Muscle layer of duodenum (tissue), 2 donors: Measurements from ENCODE around the gene UBAP1L.

Source experiments
- H3K27ac ChIP-seq: one replicate; pipeline ENCODE4 v1.7.0; 2013; ENCODE audit warnings: mild to moderate bottlenecking, low read length
- H3K27me3 ChIP-seq: one replicate; pipeline ENCODE4 v1.7.0; 2013; ENCODE audit warnings: low read depth, mild to moderate bottlenecking, control low read depth, low read length
- H3K36me3 ChIP-seq, 2 donors: one replicate each; pipeline ENCODE4 v1.7.0; 2013; ENCODE audit warnings: low read length in 2 of 2, control low read depth in 1 of 2, mild to moderate bottlenecking in 1 of 2; ENCODE audit not compliant: insufficient read depth in 2 of 2, control insufficient read depth in 1 of 2
- H3K4me1 ChIP-seq, 2 donors: one replicate each; pipeline ENCODE4 v1.7.0; 2013; ENCODE audit warnings: low read length in 2 of 2, mild to moderate bottlenecking in 2 of 2, control low read depth in 1 of 2, moderate library complexity in 1 of 2; ENCODE audit not compliant: insufficient read depth in 2 of 2, control insufficient read depth in 1 of 2
- H3K4me3 ChIP-seq, 2 donors: one replicate each; pipeline ENCODE4 v1.7.0; 2013; ENCODE audit warnings: low read length in 2 of 2, low read depth in 1 of 2, mild to moderate bottlenecking in 1 of 2
- H3K9me3 ChIP-seq, 2 donors: one replicate each; pipeline ENCODE4 v1.7.0; 2013; ENCODE audit warnings: low read length in 2 of 2, control low read depth in 1 of 2, mild to moderate bottlenecking in 1 of 2; ENCODE audit not compliant: control insufficient read depth in 1 of 2
- donor health status: healthy.

UBAP1L gene

GRCh38 chr15:65069779-65070546 lies 45.0 kb downstream of the UBAP1L start:
- Histone ChIP-seq H3K4me1 (peaks cover 10 to 23% of the 10 kb centered on the region in 2 donors), H3K36me3 (no peaks in the 10 kb centered on the region), H3K27me3 (peaks cover 16% of the 10 kb centered on the region), H3K4me3 (no peak overlapping the region), H3K9me3 (no peaks in the 10 kb centered on the region), H3K27ac (peak overlapping the region; percentile 26)

DNA sequence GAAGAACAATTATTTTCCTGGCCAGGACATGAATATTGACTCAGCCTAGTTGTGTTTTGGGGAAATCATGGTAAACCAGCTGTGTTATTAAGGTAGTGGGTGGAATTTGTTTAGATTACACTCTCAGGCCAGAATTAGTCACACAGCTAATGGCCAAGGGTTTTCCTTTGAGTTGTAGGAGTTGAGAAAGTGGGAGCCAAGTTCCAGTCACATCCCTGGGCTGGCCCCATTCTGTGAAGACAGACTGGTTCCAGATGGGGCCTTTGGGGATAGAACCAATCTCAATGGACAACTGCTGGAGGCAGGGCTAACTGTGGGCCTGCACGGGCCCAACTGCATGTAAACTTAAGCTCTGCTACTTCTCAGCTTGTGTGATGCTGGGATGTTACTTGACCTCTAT lies 45.8 kb downstream of the UBAP1L start:
- Histone ChIP-seq H3K9me3 (no peaks in the 10 kb centered on the region), H3K27me3 (peaks cover 16% of the 10 kb centered on the region), H3K27ac (peak overlapping the region; percentile 67), H3K4me1 (peaks cover 10 to 23% of the 10 kb centered on the region in 2 donors), H3K4me3 (no peak overlapping the region), H3K36me3 (no peaks in the 10 kb centered on the region)

GRCh38 chr15:65068403-65068788 lies 46.6 kb downstream of the UBAP1L start:
- Histone ChIP-seq H3K9me3 (no peaks in the 10 kb centered on the region), H3K27ac (peak overlapping the region; percentile 67), H3K4me3 (peak overlapping the region; percentile 33 to 56), H3K4me1 (peaks cover 10 to 26% of the 10 kb centered on the region in 2 donors), H3K27me3 (peaks cover 16% of the 10 kb centered on the region), H3K36me3 (no peaks in the 10 kb centered on the region)

- H3K27ac ChIP-seq: peak within 1 kb of the TSS; percentile 85
- no peaks in the 10 kb centered on the region for H3K36me3 ChIP-seq
- no peaks in the 10 kb centered on the region for H3K9me3 ChIP-seq
- H3K27me3 ChIP-seq: peaks cover 16% of the 10 kb centered on the region
- H3K4me1 ChIP-seq: peaks cover 10 to 28% of the 10 kb centered on the region in 2 donors
- peak within 1 kb of the TSS; percentile 50 to 56 for H3K4me3 ChIP-seq
Measured at GRCh38 chr15:65067645-65068402, 47.2 kb downstream of the UBAP1L start, which contains the start of gene RASL12. Gene RASL12 (minus strand): TSS chr15:65067991. CDS start chr15:65067835, 156 bp downstream.

- Histone ChIP-seq H3K27ac (peak overlapping the region; percentile 85), H3K36me3 (no peaks in the 10 kb centered on the region), H3K4me3 (peak overlapping the region; percentile 50 to 56), H3K9me3 (no peaks in the 10 kb centered on the region), H3K27me3 (peaks cover 16% of the 10 kb centered on the region), H3K4me1 (peaks cover 10 to 28% of the 10 kb centered on the region in 2 donors)
Measured at GRCh38 chr15:65067317-65067644, 47.7 kb downstream of the UBAP1L start.

DNA sequence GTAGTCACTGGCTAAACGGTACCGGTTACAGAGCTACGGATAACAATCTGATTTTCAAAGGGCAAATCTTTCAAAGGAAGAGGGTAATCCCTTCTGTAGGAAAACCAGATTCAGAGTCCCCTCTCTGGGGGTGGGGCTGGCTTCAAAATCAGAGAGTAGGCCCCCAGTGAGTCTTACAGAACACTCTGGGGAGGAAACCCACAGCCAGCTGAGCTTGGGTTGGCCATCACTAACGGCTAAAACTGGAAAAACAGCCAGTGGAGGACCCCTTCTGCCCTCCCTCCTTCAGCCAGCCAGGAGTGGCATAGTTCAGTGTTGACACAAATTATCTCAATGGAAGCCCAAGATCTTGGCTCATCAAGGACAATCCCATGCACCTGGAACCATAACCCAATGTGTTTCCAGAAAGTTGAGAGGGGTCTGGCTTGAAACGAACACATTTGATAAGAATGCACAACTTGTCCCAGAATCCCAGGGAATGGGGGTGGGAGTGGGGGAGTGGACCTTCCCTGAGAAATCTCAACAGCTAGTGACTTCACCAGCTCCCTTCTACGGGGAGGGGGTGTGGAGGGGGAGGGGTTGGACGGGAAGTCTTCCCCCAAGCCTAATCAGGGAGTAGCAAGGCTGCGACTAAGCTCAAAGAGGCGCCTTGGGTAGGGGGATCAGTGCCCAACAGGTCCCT lies 48.2 kb downstream of the UBAP1L start:
- Histone ChIP-seq H3K36me3 (no peaks in the 10 kb centered on the region), H3K9me3 (no peaks in the 10 kb centered on the region), H3K4me1 (peaks cover 7 to 27% of the 10 kb centered on the region in 2 donors), H3K27me3 (peaks cover 16% of the 10 kb centered on the region), H3K27ac (peak overlapping the region; percentile 85), H3K4me3 (peak overlapping the region; percentile 50 to 56)

- Histone ChIP-seq H3K4me1 (peaks cover 4 to 21% of the 10 kb centered on the region in 2 donors), H3K27ac (peak overlapping the region; percentile 85), H3K4me3 (peak overlapping the region; percentile 50 to 56), H3K27me3 (peaks cover 16% of the 10 kb centered on the region), H3K9me3 (no peaks in the 10 kb centered on the region), H3K36me3 (no peaks in the 10 kb centered on the region)
Measured at GRCh38 chr15:65066001-65066634, 48.9 kb downstream of the UBAP1L start.

DNA sequence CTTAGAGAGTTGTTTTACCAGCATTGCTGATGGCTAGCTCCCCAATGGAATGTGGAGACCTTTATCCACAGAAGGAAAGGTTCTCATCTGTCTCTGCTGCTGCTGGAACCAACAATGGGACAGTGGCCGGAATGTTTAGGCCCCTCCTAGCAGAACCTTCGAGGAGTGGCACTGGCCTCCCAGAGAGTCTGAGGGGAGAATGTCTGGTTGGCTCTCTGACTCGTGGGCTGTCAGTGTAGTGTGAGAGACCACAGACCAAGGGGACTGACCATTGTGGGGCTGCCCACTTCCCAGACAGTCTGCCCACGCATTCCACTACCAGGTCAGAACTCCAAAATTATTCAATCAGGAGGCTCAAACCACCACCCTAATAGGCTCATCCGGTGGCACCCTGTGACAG lies 52.3 kb downstream of the UBAP1L start:
- H3K4me1 ChIP-seq: peaks cover 4 to 14% of the 10 kb centered on the region in 2 donors

GRCh38 chr15:65062061-65062460 lies 52.9 kb downstream of the UBAP1L start:
- Histone ChIP-seq H3K9me3 (no peaks in the 10 kb centered on the region), H3K4me3 (no peak overlapping the region), H3K27me3 (peaks cover 2% of the 10 kb centered on the region), H3K36me3 (no peaks in the 10 kb centered on the region), H3K27ac (no peak overlapping the region), H3K4me1 (peaks cover 4 to 14% of the 10 kb centered on the region in 2 donors)

More for the DNA sequence above, 52.3 kb downstream of the UBAP1L start:
- no peaks in the 10 kb centered on the region for H3K36me3 ChIP-seq
- H3K27me3 ChIP-seq: peaks cover 8% of the 10 kb centered on the region
- no peak overlapping the region for H3K4me3 ChIP-seq
- H3K9me3 ChIP-seq: no peaks in the 10 kb centered on the region
- no peak overlapping the region for H3K27ac ChIP-seq

DNA sequence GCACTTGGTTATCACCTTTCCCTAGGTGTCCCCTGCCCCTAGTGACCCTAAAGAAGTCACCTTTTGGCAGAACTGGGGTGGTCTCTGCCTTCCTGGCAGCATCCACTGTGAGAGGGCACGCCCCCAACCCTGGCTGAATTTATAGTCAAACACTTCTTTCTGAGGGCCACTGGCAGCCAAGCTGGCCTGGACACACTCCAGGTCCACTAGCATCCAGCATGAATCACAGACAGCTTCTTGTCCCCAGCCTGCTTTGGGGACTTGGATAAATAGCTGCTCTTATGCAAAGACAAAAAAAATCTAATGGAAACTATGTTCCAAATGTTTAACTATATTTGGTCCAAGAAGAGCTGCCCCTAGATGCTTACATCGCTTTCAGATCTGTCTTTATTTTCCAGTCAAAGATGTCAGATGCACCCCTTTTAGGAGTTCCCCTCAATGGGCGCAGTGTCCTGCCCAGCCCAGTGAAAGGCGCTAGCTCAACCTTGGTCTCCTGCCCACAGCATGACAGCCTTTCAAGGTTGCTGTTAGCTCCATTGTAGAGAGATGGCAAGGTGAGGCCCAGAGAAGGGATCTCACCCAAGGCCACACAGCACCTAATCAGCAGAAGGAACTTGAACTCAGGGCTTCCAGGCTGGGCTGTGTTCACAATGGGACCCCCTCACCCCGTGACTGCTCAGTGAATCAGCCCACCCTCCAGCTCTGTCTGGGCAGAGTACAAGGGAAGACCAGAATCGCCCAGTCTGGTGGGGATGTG lies 54.2 kb downstream of the UBAP1L start:
- no peaks in the 10 kb centered on the region for H3K27me3 ChIP-seq
- H3K27ac ChIP-seq: no peak overlapping the region
- H3K4me3 ChIP-seq: no peak overlapping the region
- H3K36me3 ChIP-seq: no peaks in the 10 kb centered on the region
- no peaks in the 10 kb centered on the region for H3K9me3 ChIP-seq
- peaks cover 4 to 14% of the 10 kb centered on the region in 2 donors for H3K4me1 ChIP-seq
